ENCODE data around the gene MYH3.
A peak's percentile ranks its signal among the peaks of the same experiment; 100 is the strongest.

The MYH3 gene

DNA sequence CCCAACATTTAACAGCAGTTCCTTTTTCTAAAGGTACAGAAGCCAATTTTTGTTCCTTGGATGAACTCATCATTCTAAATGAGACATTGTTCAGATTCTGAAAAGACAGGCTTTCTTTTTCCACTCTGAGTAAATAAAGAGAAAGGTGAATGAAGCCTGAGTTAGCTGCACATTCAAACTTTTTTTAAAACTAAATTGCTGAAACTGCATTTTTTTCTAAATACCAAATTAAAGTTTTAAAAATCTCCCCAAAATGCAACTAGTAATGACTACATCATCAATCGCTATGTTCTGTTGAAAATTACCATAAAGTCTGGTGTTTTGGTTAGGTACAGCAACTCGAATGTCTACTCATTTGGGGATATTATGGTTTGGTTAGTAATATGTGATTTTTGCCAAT lies 30.4 kb upstream of the MYH3 start:
- no peak overlapping the region for H3K4me2 ChIP-seq (ENCODE audit: low read length)
- H4K20me1 ChIP-seq (ENCODE audit: control insufficient read depth, insufficient read depth, low read depth, low read length), result peaks cover 10% of the 10 kb centered on the region; the same call in 1 of the 2 replicates
- peaks cover 93% of the 10 kb centered on the region for H3K36me3 ChIP-seq (ENCODE audit: control insufficient read depth, low read length)
- H3K27ac ChIP-seq (ENCODE audit: low read depth, low read length), result no peak overlapping the region
- no peak overlapping the region for H3K4me3 ChIP-seq (ENCODE audit: low read length)
- H3K9me2 ChIP-seq (replicated peaks; ENCODE audit: control insufficient read depth, low read length), result no peaks in the 10 kb centered on the region
- H3K79me2 ChIP-seq (ENCODE audit: control insufficient read depth, low read length), result peaks cover 65% of the 10 kb centered on the region
- TF ChIP-seq EZH2phosphoT487 (IDR thresholded peaks at IDR 0.05; ENCODE audit: borderline replicate concordance, low read length) (no peak), CTCF (IDR thresholded peaks at IDR 0.05; ENCODE audit: low read depth, low read length, poor library complexity, severe bottlenecking) (no peak)
- peaks cover 13% of the 10 kb centered on the region for H3K4me1 ChIP-seq (ENCODE audit: control insufficient read depth, low read length)
- no peaks in the 10 kb centered on the region for H3K27me3 ChIP-seq (ENCODE audit: control insufficient read depth, low read length)
- peaks cover 3% of the 10 kb centered on the region; the same call in 1 of the 2 replicates for H3F3A ChIP-seq (ENCODE audit: control insufficient read depth, insufficient read depth)
- H3K9me3 ChIP-seq (ENCODE audit: control insufficient read depth, insufficient read depth, low read length), result no peaks in the 10 kb centered on the region

DNA sequence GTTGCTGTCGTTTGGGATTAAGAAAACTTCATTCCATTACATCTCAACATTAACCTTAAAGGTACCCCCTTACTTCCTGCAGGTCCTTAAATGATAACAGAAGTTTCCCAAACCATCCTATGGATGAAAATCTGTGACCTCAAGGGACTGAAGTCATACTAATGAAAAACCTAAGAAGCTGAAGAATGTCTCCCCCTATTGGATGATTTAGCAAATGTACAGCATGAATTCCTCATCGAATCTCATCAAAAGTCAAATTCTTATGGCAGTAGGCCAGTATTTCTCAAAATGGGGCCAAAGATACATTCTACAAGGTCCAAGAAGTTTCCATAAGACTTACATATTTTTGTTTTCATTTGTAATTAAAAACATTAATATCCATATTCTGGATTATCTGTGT lies 26.7 kb upstream of the MYH3 start:
- Histone ChIP-seq H3K36me3 (ENCODE audit: control insufficient read depth, low read length) (peaks cover 91% of the 10 kb centered on the region), H3K4me1 (ENCODE audit: control insufficient read depth, low read length) (no peaks in the 10 kb centered on the region), H3K27me3 (ENCODE audit: control insufficient read depth, low read length) (no peaks in the 10 kb centered on the region), H3K27ac (ENCODE audit: low read depth, low read length) (no peak overlapping the region), H3K79me2 (ENCODE audit: control insufficient read depth, low read length) (peaks cover 29% of the 10 kb centered on the region), H3K9me2 (replicated peaks; ENCODE audit: control insufficient read depth, low read length) (no peaks in the 10 kb centered on the region), H3F3A (ENCODE audit: control insufficient read depth, insufficient read depth) (peaks cover 3% of the 10 kb centered on the region; the same call in 1 of the 2 replicates), H3K4me2 (ENCODE audit: low read length) (no peak overlapping the region), H3K9me3 (ENCODE audit: control insufficient read depth, insufficient read depth, low read length) (no peaks in the 10 kb centered on the region), H3K4me3 (ENCODE audit: low read length) (no peak overlapping the region), H4K20me1 (ENCODE audit: control insufficient read depth, insufficient read depth, low read depth, low read length) (no peaks in the 10 kb centered on the region; the same call in 1 of the 2 replicates)
- TF ChIP-seq EZH2phosphoT487 (IDR thresholded peaks at IDR 0.05; ENCODE audit: borderline replicate concordance, low read length) (no peak), CTCF (IDR thresholded peaks at IDR 0.05; ENCODE audit: low read depth, low read length, poor library complexity, severe bottlenecking) (peak; percentile 66)

DNA sequence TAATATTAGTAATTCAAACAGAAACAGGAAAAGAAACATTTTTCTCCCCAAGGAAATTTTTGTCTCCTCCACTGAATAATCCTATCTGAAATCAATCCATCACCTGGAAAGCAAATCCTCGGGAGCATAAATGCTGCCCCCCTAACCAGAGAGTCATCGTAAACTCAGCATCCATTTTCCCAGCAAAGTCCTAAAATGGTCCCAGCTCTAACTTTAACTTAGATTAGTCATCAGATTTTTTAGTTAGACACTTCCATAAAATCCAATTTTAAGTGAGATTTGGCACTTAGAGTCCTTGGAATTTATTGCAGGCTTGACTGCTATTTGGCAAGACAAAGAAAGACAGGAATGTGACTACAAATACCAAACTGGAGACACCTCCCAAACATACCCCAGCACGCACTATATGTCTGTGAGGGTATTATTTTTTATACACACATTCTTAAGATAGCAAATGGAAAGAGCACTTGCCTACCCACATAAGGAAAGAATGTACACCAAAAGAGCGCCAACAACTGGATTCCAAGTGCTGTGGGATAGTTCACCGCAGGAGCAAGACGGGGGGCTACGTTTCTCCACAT lies 24.8 kb upstream of the MYH3 start:
- H3K9me3 ChIP-seq (ENCODE audit: control insufficient read depth, insufficient read depth, low read length), result no peaks in the 10 kb centered on the region
- no peaks in the 10 kb centered on the region; the same call in 1 of the 2 replicates for H4K20me1 ChIP-seq (ENCODE audit: control insufficient read depth, insufficient read depth, low read depth, low read length)
- H3K27ac ChIP-seq (ENCODE audit: low read depth, low read length), result no peak overlapping the region
- peaks cover 3% of the 10 kb centered on the region; the same call in 1 of the 2 replicates for H3F3A ChIP-seq (ENCODE audit: control insufficient read depth, insufficient read depth)
- no peaks in the 10 kb centered on the region for H3K9me2 ChIP-seq (replicated peaks; ENCODE audit: control insufficient read depth, low read length)
- no peak overlapping the region for H3K4me2 ChIP-seq (ENCODE audit: low read length)
- H3K36me3 ChIP-seq (ENCODE audit: control insufficient read depth, low read length), result peaks cover 85% of the 10 kb centered on the region
- peaks cover 13% of the 10 kb centered on the region for H3K79me2 ChIP-seq (ENCODE audit: control insufficient read depth, low read length)
- TF ChIP-seq CTCF (IDR thresholded peaks at IDR 0.05; ENCODE audit: low read depth, low read length, poor library complexity, severe bottlenecking) (no peak), EZH2phosphoT487 (IDR thresholded peaks at IDR 0.05; ENCODE audit: borderline replicate concordance, low read length) (no peak)
- no peaks in the 10 kb centered on the region for H3K4me1 ChIP-seq (ENCODE audit: control insufficient read depth, low read length)
- H3K27me3 ChIP-seq (ENCODE audit: control insufficient read depth, low read length), result no peaks in the 10 kb centered on the region
- no peak overlapping the region for H3K4me3 ChIP-seq (ENCODE audit: low read length)

All from DOHH2 (cell line).